HepG2 (cell line): ENCODE results near the gene SF3B5. TPM values are rescaled to one million over a fixed set of nuclear protein-coding genes. Genes with fewer than 3 reads are reported as not detected.
A peak's percentile ranks its signal among the peaks of the same experiment; 100 is the strongest.

ENCODE experiments used
- ATF7 ChIP-seq, 2 experiments: fragments of 450-650 bp in 1 of 2; sonication (generic) in 1 of 2; formaldehyde crosslinking in 1 of 2; IDR thresholded peaks; 2 replicates each; pipeline versions ENCODE4 v1.4.0 to v1.6.1; 2016 to 2020; ENCODE audit warnings: antibody characterized with exemption in 1 of 2, mild to moderate bottlenecking in 1 of 2, missing genetic modification reagents in 1 of 2
- FOXM1 ChIP-seq: sonication (generic); formaldehyde crosslinking; IDR thresholded peaks from 2 replicates; pipeline ENCODE4 v1.5.0; 2020; ENCODE audit warnings: missing genetic modification reagents
- HCFC1 ChIP-seq: fragments of 150-350 bp; IDR thresholded peaks from 2 replicates; pipeline ENCODE4 v1.6.1; 2014; ENCODE audit warnings: low read depth, low read length
- HNRNPK ChIP-seq: fragments of 200-400 bp; formaldehyde crosslinking; IDR thresholded peaks from 2 replicates; pipeline ENCODE4 v1.6.1; 2018; ENCODE audit warnings: low read length, low read depth, moderate library complexity, mild to moderate bottlenecking; ENCODE audit not compliant: poor library complexity, severe bottlenecking
- HOXA7 ChIP-seq: sonication (generic); formaldehyde crosslinking; IDR thresholded peaks from 2 replicates; pipeline ENCODE4 v1.8.1; 2022; ENCODE audit warnings: mild to moderate bottlenecking, missing genetic modification reagents, moderate library complexity
- RORA ChIP-seq: sonication (generic); formaldehyde crosslinking; IDR thresholded peaks from 2 replicates; pipeline ENCODE4 v1.5.0; 2020; ENCODE audit warnings: mild to moderate bottlenecking, missing genetic modification reagents, moderate library complexity
- SP4 ChIP-seq: sonication (generic); formaldehyde crosslinking; IDR thresholded peaks from 2 replicates; pipeline ENCODE4 v1.8.1; 2023; ENCODE audit warnings: mild to moderate bottlenecking, missing genetic modification reagents
- SP5 ChIP-seq: IDR thresholded peaks from 2 replicates; pipeline ENCODE4 v1.6.1; 2016; ENCODE audit warnings: low read depth, borderline replicate concordance
- XBP1 ChIP-seq: sonication (generic); formaldehyde crosslinking; IDR thresholded peaks from 2 replicates; pipeline ENCODE4 v1.5.0; 2020; ENCODE audit warnings: missing genetic modification reagents
- ZBTB14 ChIP-seq: sonication (generic); formaldehyde crosslinking; IDR thresholded peaks from 2 replicates; pipeline ENCODE4 v1.4.0; 2020; ENCODE audit warnings: missing genetic modification reagents
- ZBTB2 ChIP-seq: sonication (generic); formaldehyde crosslinking; IDR thresholded peaks from 2 replicates; pipeline ENCODE4 v1.8.0; 2022; ENCODE audit warnings: low read depth, missing genetic modification reagents
- ZFP41 ChIP-seq: sonication (generic); formaldehyde crosslinking; IDR thresholded peaks from 2 replicates; pipeline ENCODE4 v1.4.0; 2020; ENCODE audit warnings: mild to moderate bottlenecking, missing genetic modification reagents, borderline replicate concordance
- ZNF724P ChIP-seq: sonication (generic); formaldehyde crosslinking; IDR thresholded peaks from 2 replicates; pipeline ENCODE4 v1.8.0; 2022; ENCODE audit warnings: missing genetic modification reagents, borderline replicate concordance
- ZNF746 ChIP-seq: sonication (generic); formaldehyde crosslinking; IDR thresholded peaks from 2 replicates; pipeline ENCODE4 v1.8.0; 2022; ENCODE audit warnings: mild to moderate bottlenecking, missing genetic modification reagents
- ZNF781 ChIP-seq: sonication (generic); formaldehyde crosslinking; IDR thresholded peaks from 2 replicates; pipeline ENCODE4 v1.5.1; 2020; ENCODE audit warnings: borderline replicate concordance, mild to moderate bottlenecking, missing genetic modification reagents; ENCODE audit errors: not compliant biosample characterization
- ZNF878 ChIP-seq: sonication (generic); formaldehyde crosslinking; IDR thresholded peaks from 2 replicates; pipeline ENCODE4 v1.8.1; 2023; ENCODE audit warnings: mild to moderate bottlenecking, missing genetic modification reagents, moderate library complexity
- polyA plus RNA-seq, 8 experiments: library from polyadenylated mRNA; depleted of rRNA in 3 of 8; stranded (reverse) in 7 of 8; unstranded in 1 of 8; fragments of >200 nt; fragmentation: Illumina TruSeq in 4 of 8; extraction: Trizol in 4 of 8; gene quantifications; 2 replicates each; pipeline versions ENCODE4 v1.2.1 to v1.2.3, GENCODE V29; 2011 to 2016; ENCODE audit warnings: low read depth in 4 of 8, missing spikeins in 1 of 8, mixed read lengths in 1 of 8; ENCODE audit not compliant: insufficient read depth in 1 of 8
- total RNA-seq, 5 experiments: library from RNA; depleted of rRNA; stranded (reverse); fragments of >200 nt; fragmentation: Illumina TruSeq; extraction: Trizol; gene quantifications; 2 replicates each; pipeline ENCODE4 v1.2.3, GENCODE V29; 2016; ENCODE audit warnings: low read depth in 1 of 5
- TF ChIP-seq, protein P1 (sequence below): conservative IDR thresholded peaks from 2 replicates; pipeline ENCODE4 v1.6.1; 2018; ENCODE audit warnings: missing genetic modification reagents
- TF ChIP-seq, protein P2 (sequence below): sonication (generic); formaldehyde crosslinking; IDR thresholded peaks from 2 replicates; pipeline ENCODE4 v1.4.0; 2020; ENCODE audit warnings: missing genetic modification reagents
- TF ChIP-seq, protein P3 (sequence below): IDR thresholded peaks from 2 replicates; pipeline ENCODE4 v1.6.1; 2012; ENCODE audit warnings: low read length, improper control_type of control experiment

The SF3B5 gene
- total and polyA plus RNA-seq, 2 of the 13 experiments (the other 11 are each of a cell fraction or from before 2014, with no cell fraction given), result 263 to 292 TPM

GRCh38 chr6:144095134-144096002, at the start of gene SF3B5 (continued):
- TF ChIP-seq ZBTB14 (no peak), ZNF878 (CRISPR knock-in tag) (0 out of 2 replicates have a peak, but pooled peaks have one; percentile 65), SP4 (CRISPR knock-in tag) (peak; percentile 100), ZBTB2 (0 out of 2 replicates have a peak, but pooled peaks have one; percentile 40), ZNF724P (CRISPR knock-in tag) (0 out of 2 replicates have a peak, but pooled peaks have one; percentile 79), XBP1 (CRISPR knock-in tag) (no peak), ZNF746 (CRISPR knock-in tag) (no peak; the same call in 1 of the 2 replicates), FOXM1 (CRISPR knock-in tag) (no peak), ZFP41 (CRISPR knock-in tag) (peak; percentile 76; the same call in 1 of the 2 replicates), HCFC1 (peak; percentile 87; the same call in 1 of the 2 replicates), HNRNPK (no peak), RORA (CRISPR knock-in tag) (no peak), HOXA7 (CRISPR knock-in tag) (no peak), ATF7 (IDR thresholded peaks at IDR 0.05) (peak; percentile 68), ATF7 (CRISPR knock-in tag; IDR thresholded peaks at IDR 0.05) (peak; percentile 77; the same call in 1 of the 2 replicates), ZNF781 (CRISPR knock-in tag) (no peak), SP5 (CRISPR knock-in tag) (peak; percentile 98)
- TF ChIP-seq, protein P1, sequence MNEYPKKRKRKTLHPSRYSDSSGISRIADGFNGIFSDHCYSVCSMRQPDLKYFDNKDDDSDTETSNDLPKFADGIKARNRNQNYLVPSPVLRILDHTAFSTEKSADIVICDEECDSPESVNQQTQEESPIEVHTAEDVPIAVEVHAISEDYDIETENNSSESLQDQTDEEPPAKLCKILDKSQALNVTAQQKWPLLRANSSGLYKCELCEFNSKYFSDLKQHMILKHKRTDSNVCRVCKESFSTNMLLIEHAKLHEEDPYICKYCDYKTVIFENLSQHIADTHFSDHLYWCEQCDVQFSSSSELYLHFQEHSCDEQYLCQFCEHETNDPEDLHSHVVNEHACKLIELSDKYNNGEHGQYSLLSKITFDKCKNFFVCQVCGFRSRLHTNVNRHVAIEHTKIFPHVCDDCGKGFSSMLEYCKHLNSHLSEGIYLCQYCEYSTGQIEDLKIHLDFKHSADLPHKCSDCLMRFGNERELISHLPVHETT (CRISPR knock-in tag), result peak; percentile 91
- TF ChIP-seq, protein P2, sequence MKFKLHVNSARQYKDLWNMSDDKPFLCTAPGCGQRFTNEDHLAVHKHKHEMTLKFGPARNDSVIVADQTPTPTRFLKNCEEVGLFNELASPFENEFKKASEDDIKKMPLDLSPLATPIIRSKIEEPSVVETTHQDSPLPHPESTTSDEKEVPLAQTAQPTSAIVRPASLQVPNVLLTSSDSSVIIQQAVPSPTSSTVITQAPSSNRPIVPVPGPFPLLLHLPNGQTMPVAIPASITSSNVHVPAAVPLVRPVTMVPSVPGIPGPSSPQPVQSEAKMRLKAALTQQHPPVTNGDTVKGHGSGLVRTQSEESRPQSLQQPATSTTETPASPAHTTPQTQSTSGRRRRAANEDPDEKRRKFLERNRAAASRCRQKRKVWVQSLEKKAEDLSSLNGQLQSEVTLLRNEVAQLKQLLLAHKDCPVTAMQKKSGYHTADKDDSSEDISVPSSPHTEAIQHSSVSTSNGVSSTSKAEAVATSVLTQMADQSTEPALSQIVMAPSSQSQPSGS (CRISPR knock-in tag), result peak; percentile 94
- TF ChIP-seq, protein P3, sequence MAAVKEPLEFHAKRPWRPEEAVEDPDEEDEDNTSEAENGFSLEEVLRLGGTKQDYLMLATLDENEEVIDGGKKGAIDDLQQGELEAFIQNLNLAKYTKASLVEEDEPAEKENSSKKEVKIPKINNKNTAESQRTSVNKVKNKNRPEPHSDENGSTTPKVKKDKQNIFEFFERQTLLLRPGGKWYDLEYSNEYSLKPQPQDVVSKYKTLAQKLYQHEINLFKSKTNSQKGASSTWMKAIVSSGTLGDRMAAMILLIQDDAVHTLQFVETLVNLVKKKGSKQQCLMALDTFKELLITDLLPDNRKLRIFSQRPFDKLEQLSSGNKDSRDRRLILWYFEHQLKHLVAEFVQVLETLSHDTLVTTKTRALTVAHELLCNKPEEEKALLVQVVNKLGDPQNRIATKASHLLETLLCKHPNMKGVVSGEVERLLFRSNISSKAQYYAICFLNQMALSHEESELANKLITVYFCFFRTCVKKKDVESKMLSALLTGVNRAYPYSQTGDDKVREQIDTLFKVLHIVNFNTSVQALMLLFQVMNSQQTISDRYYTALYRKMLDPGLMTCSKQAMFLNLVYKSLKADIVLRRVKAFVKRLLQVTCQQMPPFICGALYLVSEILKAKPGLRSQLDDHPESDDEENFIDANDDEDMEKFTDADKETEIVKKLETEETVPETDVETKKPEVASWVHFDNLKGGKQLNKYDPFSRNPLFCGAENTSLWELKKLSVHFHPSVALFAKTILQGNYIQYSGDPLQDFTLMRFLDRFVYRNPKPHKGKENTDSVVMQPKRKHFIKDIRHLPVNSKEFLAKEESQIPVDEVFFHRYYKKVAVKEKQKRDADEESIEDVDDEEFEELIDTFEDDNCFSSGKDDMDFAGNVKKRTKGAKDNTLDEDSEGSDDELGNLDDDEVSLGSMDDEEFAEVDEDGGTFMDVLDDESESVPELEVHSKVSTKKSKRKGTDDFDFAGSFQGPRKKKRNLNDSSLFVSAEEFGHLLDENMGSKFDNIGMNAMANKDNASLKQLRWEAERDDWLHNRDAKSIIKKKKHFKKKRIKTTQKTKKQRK, result no peak
